Hepatocyte (in vitro differentiated cells): Measurements from ENCODE around the gene SPRN. TPM values are rescaled to one million over a fixed set of nuclear protein-coding genes. Genes with fewer than 3 reads are reported as not detected.

Source experiments
- DNase-seq: peaks from one replicate; pipeline ENCODE4 v3.0.0-alpha.2; 2016; ENCODE audit warnings: low spot score
- H2AFZ ChIP-seq: fragments of 200-600 bp; sonication (generic); 2 replicates; pipeline ENCODE4 v1.6.0; 2016; ENCODE audit warnings: antibody characterized with exemption, mild to moderate bottlenecking
- H3K27ac ChIP-seq: fragments of 200-600 bp; sonication (generic); 2 replicates; pipeline ENCODE4 v1.5.1; 2016; ENCODE audit warnings: mild to moderate bottlenecking
- H3K27me3 ChIP-seq: fragments of 200-600 bp; sonication (generic); 2 replicates; pipeline ENCODE4 v1.6.1; 2016
- H3K36me3 ChIP-seq: fragments of 200-600 bp; sonication (generic); replicated peaks from 2 replicates; pipeline ENCODE4 v1.5.1; 2016; ENCODE audit warnings: low read depth; ENCODE audit not compliant: insufficient read depth
- H3K4me1 ChIP-seq: fragments of 200-600 bp; sonication (generic); 2 replicates; pipeline ENCODE4 v1.5.1; 2016; ENCODE audit warnings: mild to moderate bottlenecking, moderate library complexity; ENCODE audit not compliant: insufficient read depth
- H3K4me2 ChIP-seq: fragments of 200-600 bp; sonication (generic); 2 replicates; pipeline ENCODE4 v1.6.0; 2016
- H3K4me3 ChIP-seq: fragments of 200-600 bp; sonication (generic); 2 replicates; pipeline ENCODE4 v1.5.1; 2016; ENCODE audit warnings: mild to moderate bottlenecking
- H3K79me2 ChIP-seq: fragments of 200-600 bp; sonication (generic); 2 replicates; pipeline ENCODE4 v1.6.0; 2017; ENCODE audit warnings: mild to moderate bottlenecking
- H3K9me2 ChIP-seq: fragments of 200-600 bp; sonication (generic); replicated peaks from 2 replicates; pipeline ENCODE4 v1.6.0; 2017; ENCODE audit warnings: mild to moderate bottlenecking; ENCODE audit not compliant: insufficient read depth
- H3K9me3 ChIP-seq: fragments of 200-600 bp; sonication (generic); 2 replicates; pipeline ENCODE4 v1.5.1; 2016; ENCODE audit warnings: low read depth, mild to moderate bottlenecking
- H4K20me1 ChIP-seq: fragments of 200-600 bp; sonication (generic); 2 replicates; pipeline ENCODE4 v1.6.0; 2016; ENCODE audit warnings: mild to moderate bottlenecking; ENCODE audit not compliant: insufficient read depth, poor library complexity, severe bottlenecking
- EZH2 ChIP-seq: fragments of 200-600 bp; sonication (generic); IDR thresholded peaks from 2 replicates; pipeline ENCODE4 v1.6.1; 2016; ENCODE audit warnings: antibody characterized with exemption, mild to moderate bottlenecking, borderline replicate concordance
- EZH2phosphoT487 ChIP-seq: fragments of 200-600 bp; sonication (generic); IDR thresholded peaks from one replicate; pipeline ENCODE4 v1.6.1; 2018; ENCODE audit warnings: antibody characterized with exemption, mild to moderate bottlenecking, low read depth, moderate library complexity; ENCODE audit not compliant: unreplicated experiment, severe bottlenecking
- WGBS: methylation state at CpG from one replicate; pipeline ENCODE4 v1.1.6; 2016; ENCODE audit warnings: low lambda C conversion rate; ENCODE audit errors: missing lambda C conversion rate; 5-methylcytosine and 5-hydroxymethylcytosine counted together
- polyA plus RNA-seq: library from polyadenylated mRNA; unstranded; fragments of >200 nt; fragmentation: Nextera tagmentation; extraction: Ambion mirVana; gene quantifications from 2 replicates; pipeline ENCODE4 v1.2.1, GENCODE V29; 2016
- total RNA-seq: library from RNA; depleted of rRNA; stranded (reverse); fragments of >200 nt; gene quantifications from 2 replicates; pipeline ENCODE4 v1.2.3, GENCODE V29; 2014
- TF ChIP-seq, protein P1 (sequence below): fragments of 200-600 bp; sonication (generic); IDR thresholded peaks from 2 replicates; pipeline ENCODE4 v1.5.1; 2016; ENCODE audit warnings: antibody characterized with exemption, mild to moderate bottlenecking; ENCODE audit not compliant: poor library complexity

The SPRN gene
- total and polyA plus RNA-seq, 2 experiments from 2014 or later, result 0.97 to 2.7 TPM

DNA sequence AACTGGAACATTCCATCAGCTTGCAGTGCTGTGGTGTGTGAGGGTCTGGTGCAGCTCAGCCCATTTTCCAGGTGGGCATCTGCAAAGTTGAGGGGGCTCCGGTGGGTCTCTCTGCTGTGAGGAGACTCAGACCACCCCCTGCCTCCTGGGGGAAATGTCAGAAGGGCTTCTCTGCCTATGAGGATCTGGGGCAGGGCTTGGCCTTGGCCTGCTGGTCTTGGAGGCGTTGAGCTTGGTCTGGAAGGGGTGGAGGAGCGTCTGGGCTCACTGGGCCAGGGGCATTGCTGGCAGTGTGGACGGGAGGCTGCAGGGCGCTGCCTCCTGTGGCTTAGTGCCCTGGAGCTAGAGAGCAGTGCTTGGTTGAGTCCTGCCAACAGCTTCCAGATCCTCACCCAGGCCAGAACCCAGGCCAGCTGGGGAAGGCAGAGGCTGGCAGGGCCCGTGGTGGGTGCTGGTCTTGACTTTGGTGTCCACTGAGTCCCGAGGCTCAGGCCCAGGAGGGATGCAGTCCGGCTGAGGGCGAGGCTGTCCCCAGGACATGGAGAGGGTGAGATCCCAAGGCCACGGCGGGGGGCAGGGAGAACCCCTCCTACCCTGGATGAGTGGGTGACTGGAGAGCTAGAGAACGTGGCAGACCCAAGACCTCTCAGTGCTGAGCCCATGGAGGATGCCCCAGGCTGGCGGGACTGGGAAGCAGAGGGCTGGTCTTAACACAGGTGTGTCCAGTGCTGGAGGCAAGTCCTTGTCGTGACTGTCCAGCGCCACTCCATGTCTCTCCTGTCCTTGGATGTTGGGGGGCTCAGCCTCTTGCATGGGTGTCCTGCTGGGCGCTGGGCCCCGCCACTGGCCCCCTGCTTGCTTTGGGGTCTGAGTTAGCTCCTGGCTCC lies 2.8 kb downstream of the SPRN start:
- H3K36me3 ChIP-seq, result no peaks in the 10 kb centered on the region
- no peaks in the 10 kb centered on the region for H3K79me2 ChIP-seq
- no peak overlapping the region for H3K27ac ChIP-seq
- no peaks in the 10 kb centered on the region for H3K9me3 ChIP-seq
- no peaks in the 10 kb centered on the region for H3K9me2 ChIP-seq
- no peaks in the 10 kb centered on the region for H3K4me1 ChIP-seq
- no peak overlapping the region for H3K4me2 ChIP-seq
- TF ChIP-seq EZH2phosphoT487, result no peak
- TF ChIP-seq EZH2, result no peak
- TF ChIP-seq, protein P1, sequence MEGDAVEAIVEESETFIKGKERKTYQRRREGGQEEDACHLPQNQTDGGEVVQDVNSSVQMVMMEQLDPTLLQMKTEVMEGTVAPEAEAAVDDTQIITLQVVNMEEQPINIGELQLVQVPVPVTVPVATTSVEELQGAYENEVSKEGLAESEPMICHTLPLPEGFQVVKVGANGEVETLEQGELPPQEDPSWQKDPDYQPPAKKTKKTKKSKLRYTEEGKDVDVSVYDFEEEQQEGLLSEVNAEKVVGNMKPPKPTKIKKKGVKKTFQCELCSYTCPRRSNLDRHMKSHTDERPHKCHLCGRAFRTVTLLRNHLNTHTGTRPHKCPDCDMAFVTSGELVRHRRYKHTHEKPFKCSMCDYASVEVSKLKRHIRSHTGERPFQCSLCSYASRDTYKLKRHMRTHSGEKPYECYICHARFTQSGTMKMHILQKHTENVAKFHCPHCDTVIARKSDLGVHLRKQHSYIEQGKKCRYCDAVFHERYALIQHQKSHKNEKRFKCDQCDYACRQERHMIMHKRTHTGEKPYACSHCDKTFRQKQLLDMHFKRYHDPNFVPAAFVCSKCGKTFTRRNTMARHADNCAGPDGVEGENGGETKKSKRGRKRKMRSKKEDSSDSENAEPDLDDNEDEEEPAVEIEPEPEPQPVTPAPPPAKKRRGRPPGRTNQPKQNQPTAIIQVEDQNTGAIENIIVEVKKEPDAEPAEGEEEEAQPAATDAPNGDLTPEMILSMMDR, result no peak
- no peaks in the 10 kb centered on the region for H3K27me3 ChIP-seq
- H2AFZ ChIP-seq, result no peak overlapping the region
- peak; percentile 5 for DNase-seq
- peaks cover 6% of the 10 kb centered on the region for H4K20me1 ChIP-seq
- no peak overlapping the region for H3K4me3 ChIP-seq
- 93% methylated on average over 11 of the region's 17 CpGs for WGBS

GRCh38 chr10:133420579-133420978 lies 3.8 kb downstream of the SPRN start:
- Histone ChIP-seq H3K36me3 (peaks cover under 1% of the 10 kb centered on the region), H3K4me1 (no peaks in the 10 kb centered on the region), H3K9me3 (no peaks in the 10 kb centered on the region), H3K79me2 (no peaks in the 10 kb centered on the region), H4K20me1 (peaks cover 6% of the 10 kb centered on the region), H3K27me3 (no peaks in the 10 kb centered on the region), H2AFZ (no peak overlapping the region), H3K9me2 (no peaks in the 10 kb centered on the region), H3K4me2 (no peak overlapping the region), H3K4me3 (no peak overlapping the region), H3K27ac (no peak overlapping the region)
- 93% methylated on average over 6 of the region's 6 CpGs for WGBS
- DNase-seq, result no peak
- TF ChIP-seq, protein P1, result no peak

GRCh38 chr10:133420028-133420427 lies 4.4 kb downstream of the SPRN start:
- peaks cover 6% of the 10 kb centered on the region for H4K20me1 ChIP-seq
- no peak overlapping the region for H2AFZ ChIP-seq
- H3K4me1 ChIP-seq, result no peaks in the 10 kb centered on the region
- TF ChIP-seq EZH2phosphoT487 (no peak), EZH2 (no peak)
- TF ChIP-seq, protein P1, result no peak
- H3K9me3 ChIP-seq, result no peaks in the 10 kb centered on the region
- H3K79me2 ChIP-seq, result no peaks in the 10 kb centered on the region
- WGBS, result 93% methylated on average over 17 of the region's 17 CpGs
- no peak overlapping the region for H3K4me2 ChIP-seq
- no peak overlapping the region for H3K27ac ChIP-seq
- no peak overlapping the region for H3K4me3 ChIP-seq
- H3K27me3 ChIP-seq, result no peaks in the 10 kb centered on the region
- DNase-seq, result peak; percentile 3
- peaks cover 3% of the 10 kb centered on the region for H3K36me3 ChIP-seq
- H3K9me2 ChIP-seq, result no peaks in the 10 kb centered on the region
